Mesendoderm (in vitro differentiated cells): Measurements from ENCODE around the gene GPR173.

ENCODE experiments used
- DNase-seq: peaks from one replicate; pipeline ENCODE4 v3.0.0; 2013
- H2AK5ac ChIP-seq: 2 replicates; pipeline ENCODE4 v1.6.1; 2013; ENCODE audit warnings: low read length, inconsistent platforms
- H2BK120ac ChIP-seq: 2 replicates; pipeline ENCODE4 v1.6.1; 2013; ENCODE audit warnings: low read depth, mild to moderate bottlenecking, low read length, moderate library complexity, mixed read lengths
- H2BK15ac ChIP-seq: replicated peaks from 2 replicates; pipeline ENCODE4 v1.6.1; 2013; ENCODE audit warnings: low read depth, mild to moderate bottlenecking, moderate library complexity
- H2BK5ac ChIP-seq: 2 replicates; pipeline ENCODE4 v1.6.1; 2013; ENCODE audit warnings: low read length, inconsistent platforms
- H3K18ac ChIP-seq: 2 replicates; pipeline ENCODE4 v1.6.1; 2013; ENCODE audit warnings: mild to moderate bottlenecking, low read length, mixed read lengths
- H3K23ac ChIP-seq: one replicate; pipeline ENCODE4 v1.6.1; 2013; ENCODE audit warnings: low read length
- H3K27ac ChIP-seq: 2 replicates; pipeline ENCODE4 v1.5.1; 2013; ENCODE audit warnings: low read depth, mild to moderate bottlenecking, inconsistent platforms, low read length, moderate library complexity
- H3K27me3 ChIP-seq: 2 replicates; pipeline ENCODE4 v1.6.1; 2013; ENCODE audit warnings: low read length, control low read depth, mild to moderate bottlenecking, inconsistent platforms; ENCODE audit not compliant: insufficient read depth, poor library complexity
- H3K36me3 ChIP-seq: 2 replicates; pipeline ENCODE4 v1.6.1; 2013; ENCODE audit warnings: low read length, inconsistent platforms; ENCODE audit not compliant: control insufficient read depth, insufficient read depth
- H3K4ac ChIP-seq: one replicate; pipeline ENCODE4 v1.6.1; 2013; ENCODE audit warnings: low read depth, mild to moderate bottlenecking, low read length, moderate library complexity
- H3K4me1 ChIP-seq: 2 replicates; pipeline ENCODE4 v1.6.1; 2013; ENCODE audit warnings: low read depth, low read length, inconsistent platforms; ENCODE audit not compliant: control insufficient read depth
- H3K4me2 ChIP-seq: 2 replicates; pipeline ENCODE4 v1.6.1; 2013; ENCODE audit warnings: low read length
- H3K4me3 ChIP-seq: 2 replicates; pipeline ENCODE4 v1.5.1; 2013; ENCODE audit warnings: mild to moderate bottlenecking, low read length
- H3K56ac ChIP-seq: one replicate; pipeline ENCODE4 v1.6.1; 2013; ENCODE audit warnings: low read length
- H3K79me1 ChIP-seq: 2 replicates; pipeline ENCODE4 v1.6.1; 2013; ENCODE audit warnings: low read length, inconsistent platforms
- H3K79me2 ChIP-seq: 2 replicates; pipeline ENCODE4 v1.6.1; 2013; ENCODE audit warnings: mild to moderate bottlenecking, low read length; ENCODE audit not compliant: control insufficient read depth, insufficient read depth
- H3K9ac ChIP-seq: 2 replicates; pipeline ENCODE4 v1.6.1; 2013; ENCODE audit warnings: low read length, inconsistent platforms
- H4K5ac ChIP-seq: one replicate; pipeline ENCODE4 v1.6.1; 2013; ENCODE audit warnings: low read length
- H4K8ac ChIP-seq: one replicate; pipeline ENCODE4 v1.6.1; 2013; ENCODE audit warnings: low read depth, mild to moderate bottlenecking, control low read depth, low read length, moderate library complexity
- WGBS: extraction: QIAGEN DNeasy Blood & Tissue Kit; methylation state at CpG from one replicate; pipeline ENCODE4 v1.1.7; 2013; ENCODE audit warnings: low lambda C conversion rate, missing lambda C conversion rate; ENCODE audit not compliant: insufficient coverage; ENCODE audit errors: extremely low coverage; 5-methylcytosine and 5-hydroxymethylcytosine counted together

The GPR173 gene

GRCh38 chrX:53077207-53078197 lies 28.9 kb downstream of the GPR173 start:
- no peak overlapping the region for H3K27ac ChIP-seq
- no peak overlapping the region for H4K5ac ChIP-seq
- H4K8ac ChIP-seq: no peak overlapping the region
- H2BK5ac ChIP-seq: no peak overlapping the region
- no peak overlapping the region for H2BK120ac ChIP-seq
- H3K4me1 ChIP-seq: no peaks in the 10 kb centered on the region
- WGBS: no CpG with 5 or more reads among the region's 27 CpGs
- H3K9ac ChIP-seq: no peak overlapping the region
- H3K27me3 ChIP-seq: no peaks in the 10 kb centered on the region
- H3K18ac ChIP-seq: no peak overlapping the region
- H3K79me2 ChIP-seq: no peaks in the 10 kb centered on the region
- H2AK5ac ChIP-seq: no peak overlapping the region
- no peak overlapping the region for H3K56ac ChIP-seq
- no peak overlapping the region for H3K4me3 ChIP-seq
- H3K79me1 ChIP-seq: no peaks in the 10 kb centered on the region
- H3K23ac ChIP-seq: no peak overlapping the region
- no peak overlapping the region for H3K4me2 ChIP-seq
- H2BK15ac ChIP-seq: no peak overlapping the region
- H3K36me3 ChIP-seq: no peaks in the 10 kb centered on the region
- no peak for DNase-seq
- no peak overlapping the region for H3K4ac ChIP-seq

- no peak overlapping the region for H2BK15ac ChIP-seq
- no peak overlapping the region for H3K18ac ChIP-seq
- H3K4me2 ChIP-seq: no peak overlapping the region
- no peak overlapping the region for H3K4me3 ChIP-seq
- H4K8ac ChIP-seq: no peak overlapping the region
- no peaks in the 10 kb centered on the region for H3K4me1 ChIP-seq
- no peaks in the 10 kb centered on the region for H3K79me2 ChIP-seq
- no peaks in the 10 kb centered on the region for H3K27me3 ChIP-seq
- peaks cover 1% of the 10 kb centered on the region for H3K79me1 ChIP-seq
- H3K9ac ChIP-seq: no peak overlapping the region
- H2BK120ac ChIP-seq: no peak overlapping the region
- no peak for DNase-seq
- no peak overlapping the region for H3K23ac ChIP-seq
- H3K4ac ChIP-seq: no peak overlapping the region
- no peak overlapping the region for H3K56ac ChIP-seq
- H3K36me3 ChIP-seq: no peaks in the 10 kb centered on the region
- H2AK5ac ChIP-seq: no peak overlapping the region
- WGBS: no CpG with 5 or more reads among the region's 1 CpG
- H2BK5ac ChIP-seq: no peak overlapping the region
- H4K5ac ChIP-seq: no peak overlapping the region
- no peak overlapping the region for H3K27ac ChIP-seq
Measured at GRCh38 chrX:53078943-53079342, 30.4 kb downstream of the GPR173 start.

- Histone ChIP-seq H3K4ac (no peak overlapping the region), H4K8ac (no peak overlapping the region), H3K4me1 (no peaks in the 10 kb centered on the region), H3K27me3 (no peaks in the 10 kb centered on the region), H3K79me2 (no peaks in the 10 kb centered on the region), H4K5ac (no peak overlapping the region), H3K79me1 (peaks cover 2% of the 10 kb centered on the region), H3K4me2 (no peak overlapping the region), H3K4me3 (no peak overlapping the region), H2AK5ac (no peak overlapping the region), H2BK15ac (no peak overlapping the region), H3K23ac (no peak overlapping the region), H3K36me3 (peaks cover under 1% of the 10 kb centered on the region), H3K18ac (peak overlapping the region; percentile 23), H3K27ac (no peak overlapping the region), H2BK120ac (no peak overlapping the region), H2BK5ac (no peak overlapping the region), H3K56ac (peak overlapping the region; percentile 49), H3K9ac (peak overlapping the region; percentile 44)
- DNase-seq: no peak
- no CpG with 5 or more reads among the region's 17 CpGs for WGBS
Measured at GRCh38 chrX:53080628-53081580, 32.3 kb downstream of the GPR173 start.

- Histone ChIP-seq H3K4ac (no peak within 1 kb of the TSS), H3K9ac (peak within 1 kb of the TSS; percentile 74), H3K56ac (peak within 1 kb of the TSS; percentile 87), H3K27ac (peak within 1 kb of the TSS; percentile 66), H3K18ac (peak within 1 kb of the TSS; percentile 23), H3K4me3 (peak within 1 kb of the TSS; percentile 68), H2BK120ac (no peak within 1 kb of the TSS), H3K36me3 (peaks cover 3% of the 10 kb centered on the region), H4K8ac (no peak within 1 kb of the TSS), H3K4me1 (no peaks in the 10 kb centered on the region), H3K23ac (no peak within 1 kb of the TSS), H3K79me1 (peaks cover 2% of the 10 kb centered on the region), H2BK15ac (no peak within 1 kb of the TSS), H2AK5ac (no peak within 1 kb of the TSS), H3K27me3 (no peaks in the 10 kb centered on the region), H2BK5ac (no peak within 1 kb of the TSS), H3K79me2 (no peaks in the 10 kb centered on the region), H4K5ac (no peak within 1 kb of the TSS), H3K4me2 (peak within 1 kb of the TSS; percentile 79)
- WGBS: no CpG with 5 or more reads among the region's 86 CpGs
- peak; percentile 98 for DNase-seq
Measured at GRCh38 chrX:53081925-53082772, 33.6 kb downstream of the GPR173 start, which contains the start of gene TSPYL2. TSPYL2 (plus strand) TSS chrX:53082367; CDS start chrX:53082499, 132 bp downstream.
